Ecto neural progenitor cell (in vitro differentiated cells): Measurements from ENCODE around the gene AFF2.

Experiments used
- DNase-seq: peaks from one replicate; pipeline ENCODE4 v3.0.0-alpha.2; 2018; ENCODE audit warnings: low spot score

AFF2 gene

GRCh38 chrX:148537556-148538182 is 37.3 kb downstream of the AFF2 start:
- DNase-seq: no peak

GRCh38 chrX:148538582-148538981 is 38.2 kb downstream of the AFF2 start:
- no peak for DNase-seq

DNA sequence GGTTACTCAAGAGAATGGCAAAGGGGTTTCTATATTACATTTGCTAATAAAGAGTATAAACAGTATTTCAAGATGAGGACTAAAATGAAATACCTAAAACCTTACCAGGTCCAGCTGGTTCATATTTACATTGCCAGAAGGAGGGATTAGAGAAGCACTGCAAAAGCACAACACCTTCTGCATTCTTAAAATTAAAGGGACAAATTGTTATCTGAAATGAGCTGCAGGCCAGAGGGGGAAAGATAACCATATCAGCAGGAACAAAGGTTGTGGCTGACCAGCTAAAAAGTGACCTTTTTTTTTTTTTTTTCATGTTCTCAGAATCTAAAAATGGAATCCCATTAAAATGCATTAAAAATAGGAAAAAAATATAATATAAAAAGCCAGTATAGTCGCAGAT is 39.7 kb downstream of the AFF2 start:
- no peak for DNase-seq

DNA sequence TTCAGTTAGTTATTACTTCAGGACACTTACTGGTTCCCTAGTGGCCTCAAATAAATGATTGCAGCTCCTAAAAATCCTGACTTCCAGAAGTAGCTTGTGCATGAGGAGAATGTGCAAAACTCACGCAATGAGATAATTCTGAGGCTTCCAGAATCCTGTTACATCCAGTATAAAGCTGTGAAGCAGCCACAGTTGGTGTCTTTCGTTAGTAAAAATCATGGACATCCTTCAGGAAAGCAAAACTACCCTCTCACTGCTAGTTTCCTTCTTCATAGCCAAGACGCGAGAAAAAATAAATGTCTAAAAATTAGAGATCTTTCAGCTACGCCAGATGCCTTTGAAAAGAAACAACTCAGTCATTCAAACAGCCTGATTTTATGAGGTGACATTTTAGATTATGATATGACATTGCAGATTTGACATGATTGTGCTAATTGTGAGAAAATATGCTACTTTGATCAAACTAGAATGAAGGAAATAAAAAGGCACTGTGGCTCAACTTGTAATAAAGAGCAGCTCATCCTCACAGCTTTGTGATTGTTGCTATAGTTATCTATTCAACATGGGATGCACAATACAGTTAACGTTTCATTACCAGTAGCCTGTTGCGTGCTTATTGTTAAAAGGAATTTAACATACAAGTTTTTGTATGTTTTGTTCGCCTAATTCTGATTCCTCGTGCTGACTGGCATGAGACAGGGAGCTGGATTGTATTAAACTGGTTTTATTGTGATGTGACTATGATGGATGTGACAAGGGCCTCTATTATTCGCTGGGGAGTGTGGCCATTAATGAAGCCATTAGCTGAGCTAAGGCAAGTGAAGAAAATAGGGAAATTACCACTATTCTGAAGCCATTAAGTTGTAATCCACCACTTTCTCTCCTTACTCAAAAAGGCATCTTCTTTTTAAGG is 40.5 kb downstream of the AFF2 start:
- DNase-seq: no peak

GRCh38 chrX:148541584-148541940 is 41.1 kb downstream of the AFF2 start:
- DNase-seq: no peak

- no peak for DNase-seq
These were observed 42.3 kb downstream of the AFF2 start for GRCh38 chrX:148542481-148543255.

GRCh38 chrX:148552775-148553174 is 52.4 kb downstream of the AFF2 start:
- no peak for DNase-seq

- no peak for DNase-seq
These were observed 54.7 kb downstream of the AFF2 start for GRCh38 chrX:148555101-148555500.

DNA sequence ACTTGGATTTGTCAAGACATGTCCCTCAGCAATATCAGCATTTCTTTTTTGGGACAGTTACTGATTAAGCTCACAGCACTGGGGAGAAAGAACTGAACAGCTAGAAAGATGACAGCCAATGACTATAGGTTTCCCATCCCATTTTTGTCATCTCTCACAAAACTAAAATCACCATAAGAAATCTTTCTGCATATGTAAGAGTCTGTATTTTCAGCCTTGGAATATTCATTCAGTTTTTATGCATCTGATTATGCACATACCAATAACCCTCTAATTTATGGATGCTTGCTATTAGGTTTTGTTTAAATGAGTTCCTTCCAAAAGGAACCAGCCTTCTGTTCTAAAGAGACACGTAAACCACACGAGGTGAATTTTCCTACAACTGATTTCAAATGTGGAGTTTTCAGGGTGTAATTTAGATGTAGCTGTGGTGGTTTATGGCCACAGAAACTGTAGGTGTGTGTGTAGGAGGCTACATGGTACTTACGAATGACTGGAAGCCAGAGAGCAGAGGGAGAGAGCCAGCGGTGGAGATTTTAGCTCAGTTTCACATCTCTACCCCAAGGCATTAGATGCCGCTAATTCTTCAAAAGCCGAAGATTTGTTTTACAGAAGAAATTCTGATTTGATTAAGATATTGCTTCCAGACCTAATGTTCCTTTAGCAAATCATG is 55.3 kb downstream of the AFF2 start:
- no peak for DNase-seq

DNA sequence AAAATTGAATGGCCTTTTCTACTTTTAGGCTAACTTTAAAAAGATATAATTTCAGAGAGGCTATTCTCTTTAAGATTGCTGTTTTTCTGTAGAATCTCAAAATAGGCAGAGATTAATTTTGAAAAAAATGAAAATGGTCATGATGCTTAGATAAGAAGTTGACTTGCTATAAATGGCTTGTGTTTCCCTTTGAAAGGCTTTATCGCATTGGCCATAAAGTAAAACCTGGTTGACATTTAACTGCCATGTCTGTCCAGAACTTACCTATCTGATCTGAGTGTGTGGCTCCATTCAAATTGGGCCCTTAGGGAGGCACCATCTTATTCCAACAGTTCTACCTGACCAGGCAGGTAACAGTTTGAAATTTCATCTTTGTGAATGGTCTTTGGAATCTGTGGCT is 56.1 kb downstream of the AFF2 start:
- DNase-seq: no peak

- no peak for DNase-seq
These were observed 62.4 kb downstream of the AFF2 start for GRCh38 chrX:148562846-148563245.

DNA sequence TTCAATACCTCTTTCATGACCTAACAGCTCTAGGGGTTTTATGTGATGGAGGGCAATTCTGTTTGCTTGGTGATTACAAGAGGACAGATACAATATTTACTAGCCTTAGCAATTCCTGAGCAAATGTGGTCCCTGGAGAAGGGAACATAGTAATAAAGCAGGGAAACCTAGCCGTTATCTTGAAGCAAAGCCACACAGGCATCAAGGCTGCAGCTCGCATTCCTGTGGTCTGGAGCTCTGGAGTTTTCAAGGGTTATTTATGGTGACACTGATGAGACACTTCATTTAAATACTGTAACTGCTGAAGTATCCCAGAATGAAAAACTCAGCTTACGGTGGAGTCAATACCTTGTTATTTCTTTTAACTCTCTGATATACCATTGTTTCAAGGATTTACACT is 66.8 kb downstream of the AFF2 start:
- no peak for DNase-seq

DNA sequence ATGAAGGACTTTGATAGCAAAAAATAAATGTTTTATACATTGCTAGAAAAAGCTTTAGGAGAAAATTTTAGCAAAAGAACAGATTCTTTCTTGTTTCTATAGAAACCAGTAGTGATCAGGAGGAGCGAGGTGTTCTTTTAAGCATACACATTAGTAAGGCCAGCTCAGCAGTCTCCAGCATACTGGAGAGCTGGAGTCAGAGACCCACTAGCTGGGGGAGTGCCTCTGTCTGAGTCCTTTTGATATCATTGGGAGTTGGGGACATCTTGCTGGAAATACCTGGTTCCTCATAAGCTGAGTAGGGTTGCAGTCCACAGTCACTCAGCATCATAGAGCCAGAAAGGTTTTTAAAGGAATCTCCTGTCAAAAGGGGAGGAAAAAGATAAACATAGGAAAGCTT is 67.4 kb downstream of the AFF2 start:
- no peak for DNase-seq

DNA sequence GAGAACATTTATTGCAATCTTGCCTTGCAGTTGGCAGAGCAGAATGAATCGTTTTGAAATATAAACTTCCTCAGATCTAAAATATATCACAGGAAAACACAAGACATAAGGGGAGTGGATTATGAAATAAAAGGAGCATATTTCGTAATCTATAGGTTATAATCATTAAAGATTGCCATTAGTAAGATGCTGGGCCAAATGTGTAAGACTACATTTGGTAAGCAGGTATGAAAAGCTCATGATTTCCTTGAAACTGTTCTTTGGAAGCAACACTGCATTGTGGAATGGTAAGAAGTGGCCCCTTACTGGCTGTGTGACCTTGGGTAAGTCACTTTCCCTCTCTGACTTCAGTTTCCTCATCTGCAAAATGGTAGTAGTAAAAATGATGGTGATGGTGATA is 68.3 kb downstream of the AFF2 start:
- no peak for DNase-seq

DNA sequence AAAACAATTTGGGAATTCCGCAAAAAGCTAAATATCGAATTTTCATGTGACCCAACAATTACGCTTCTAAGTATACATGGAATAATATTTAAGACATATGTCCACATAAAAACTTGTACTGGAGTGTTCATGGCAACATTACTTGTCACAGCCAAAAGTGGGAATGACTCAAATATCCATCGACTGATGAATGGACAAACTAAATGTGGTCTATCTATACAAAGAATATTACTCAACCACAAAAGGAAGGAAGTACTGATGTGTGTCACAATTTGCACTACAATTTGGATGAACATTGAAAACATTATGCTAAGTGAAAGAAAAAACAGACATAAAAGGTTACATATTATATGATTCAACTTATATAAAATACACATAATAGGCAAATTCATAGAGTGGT is 71.9 kb downstream of the AFF2 start:
- DNase-seq: no peak

- DNase-seq: no peak
These were observed 72.7 kb downstream of the AFF2 start for GRCh38 chrX:148573119-148573518.

- no peak for DNase-seq
These were observed 74.0 kb downstream of the AFF2 start for GRCh38 chrX:148574237-148574973.

GRCh38 chrX:148576396-148576795 is 76.0 kb downstream of the AFF2 start:
- DNase-seq: no peak

GRCh38 chrX:148577741-148578140 is 77.3 kb downstream of the AFF2 start:
- no peak for DNase-seq

DNA sequence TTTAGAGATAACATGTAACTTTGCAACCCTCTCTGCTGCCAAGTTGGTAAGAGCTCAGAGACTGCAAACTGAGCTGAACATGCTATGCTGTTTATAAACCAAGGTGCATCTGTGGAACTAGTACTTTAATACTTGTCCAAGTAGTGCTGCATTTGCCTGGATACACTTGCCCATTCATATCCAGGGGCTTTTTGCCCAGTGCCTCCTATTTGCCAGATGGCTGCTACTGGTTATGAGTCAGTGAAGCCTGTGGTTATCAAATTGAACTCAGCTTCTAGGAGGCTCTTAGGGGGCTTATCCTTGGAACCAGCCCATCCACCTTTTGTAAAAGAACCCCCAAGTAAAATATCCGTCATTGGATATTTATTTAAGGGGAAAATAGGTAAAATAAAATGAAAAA is 79.6 kb downstream of the AFF2 start:
- DNase-seq: no peak

DNA sequence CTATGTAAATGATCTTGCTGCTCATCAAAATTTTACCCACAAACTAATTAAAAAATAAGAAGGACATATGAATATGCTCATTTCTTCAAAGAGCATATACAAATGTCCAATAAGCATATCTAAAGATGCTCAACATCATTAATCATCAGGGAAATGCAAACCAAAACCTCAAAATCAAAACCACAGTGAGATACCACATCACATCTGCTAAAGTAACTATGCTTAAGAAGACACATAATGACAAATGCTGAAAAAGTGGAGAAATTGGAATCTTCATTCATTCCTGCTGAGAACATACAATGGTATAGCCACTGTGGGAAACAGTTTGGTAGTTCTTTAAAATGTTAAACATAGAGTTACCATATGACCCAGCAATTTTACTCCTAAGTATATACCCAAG is 81.9 kb downstream of the AFF2 start:
- no peak for DNase-seq
